CD4-positive, alpha-beta T cell treated with Interleukin-15 for 1 hour (primary cell): ENCODE measurements around the gene ABHD12.

Source experiments
- DNase-seq: peaks from one replicate; pipeline ENCODE4 v3.0.0-alpha.2; 2020

The ABHD12 gene

GRCh38 chr20:25253606-25254275, 136.9 kb downstream of the ABHD12 start:
- DNase-seq = no peak

- no peak for DNase-seq
Measured at GRCh38 chr20:25252686-25253421, 137.8 kb downstream of the ABHD12 start.

GRCh38 chr20:25252230-25252651, 138.4 kb downstream of the ABHD12 start:
- no peak for DNase-seq

- DNase-seq = no peak
Measured at GRCh38 chr20:25251558-25251957, 139.1 kb downstream of the ABHD12 start.

GRCh38 chr20:25251019-25251418, 139.6 kb downstream of the ABHD12 start:
- DNase-seq = no peak

- no peak for DNase-seq
Measured at GRCh38 chr20:25250508-25250907, 140.1 kb downstream of the ABHD12 start.
